Type B pancreatic cell (in vitro differentiated cells): ENCODE data around the gene EYS. TPM values are rescaled to one million over a fixed set of nuclear protein-coding genes. Genes with fewer than 3 reads are reported as not detected.

ENCODE experiments used
- DNase-seq: peaks from one replicate; pipeline ENCODE4 v3.0.0; 2021; ENCODE audit warnings: mixed read lengths; ENCODE audit not compliant: unreplicated experiment; ENCODE audit errors: extremely low spot score
- H3K27ac Mint-ChIP-seq: 2 replicates; pipeline ENCODE4 v1.8.0; 2021; ENCODE audit warnings: mild to moderate bottlenecking, mixed read lengths
- H3K27me3 Mint-ChIP-seq: 2 replicates; pipeline ENCODE4 v1.8.0; 2021; ENCODE audit warnings: mixed read lengths
- H3K36me3 Mint-ChIP-seq: 2 replicates; pipeline ENCODE4 v1.8.0; 2021; ENCODE audit warnings: mixed read lengths
- H3K4me1 Mint-ChIP-seq: one replicate; pipeline ENCODE4 v1.8.0; 2021; ENCODE audit warnings: mixed read lengths; ENCODE audit not compliant: unreplicated experiment
- H3K4me3 Mint-ChIP-seq: 2 replicates; pipeline ENCODE4 v1.8.0; 2021; ENCODE audit warnings: mild to moderate bottlenecking, mixed read lengths
- H3K9me3 Mint-ChIP-seq: 2 replicates; pipeline ENCODE4 v1.8.0; 2021; ENCODE audit warnings: mixed read lengths
- CTCF ChIP-seq: fragments of 200-600 bp; sonication (generic); conservative IDR thresholded peaks from 2 replicates; pipeline ENCODE4 v1.5.0; 2021; ENCODE audit warnings: antibody characterized with exemption, mild to moderate bottlenecking
- total RNA-seq: library from RNA; stranded (reverse); gene quantifications from 2 replicates; pipeline ENCODE4 v1.2.1, GENCODE V29; 2021; ENCODE audit warnings: low replicate concordance

Gene EYS
- total RNA-seq, 1 donor from 2014 or later = 1.5 TPM

- Mint-ChIP-seq H3K27ac (no peak overlapping the region), H3K4me1 (no peaks in the 10 kb centered on the region)
- no peak for DNase-seq
These were observed 1473.3 kb downstream of the EYS start for GRCh38 chr6:64233746-64234145.

GRCh38 chr6:64231928-64232327, 1475.1 kb downstream of the EYS start:
- no peak overlapping the region for H3K27ac Mint-ChIP-seq

More at GRCh38 chr6:64233746-64234145, 1473.3 kb downstream of the EYS start:
- no peaks in the 10 kb centered on the region for H3K36me3 Mint-ChIP-seq
- no peaks in the 10 kb centered on the region for H3K27me3 Mint-ChIP-seq
- no peak for TF ChIP-seq CTCF
- no peak overlapping the region for H3K4me3 Mint-ChIP-seq
- no peaks in the 10 kb centered on the region for H3K9me3 Mint-ChIP-seq

GRCh38 chr6:64230530-64230929, 1476.5 kb downstream of the EYS start:
- Mint-ChIP-seq H3K27ac (no peak overlapping the region), H3K9me3 (no peaks in the 10 kb centered on the region), H3K36me3 (no peaks in the 10 kb centered on the region), H3K4me1 (no peaks in the 10 kb centered on the region), H3K27me3 (no peaks in the 10 kb centered on the region), H3K4me3 (no peak overlapping the region)
- no peak for DNase-seq
- TF ChIP-seq CTCF = no peak

More at GRCh38 chr6:64231928-64232327, 1475.1 kb downstream of the EYS start:
- H3K4me1 Mint-ChIP-seq = no peaks in the 10 kb centered on the region
- no peak overlapping the region for H3K4me3 Mint-ChIP-seq
- no peaks in the 10 kb centered on the region for H3K36me3 Mint-ChIP-seq
- DNase-seq = no peak
- no peaks in the 10 kb centered on the region for H3K27me3 Mint-ChIP-seq
- no peak for TF ChIP-seq CTCF
- H3K9me3 Mint-ChIP-seq = no peaks in the 10 kb centered on the region

GRCh38 chr6:64227863-64228262, 1479.2 kb downstream of the EYS start:
- Mint-ChIP-seq H3K36me3 (no peaks in the 10 kb centered on the region), H3K4me3 (no peak overlapping the region), H3K27me3 (no peaks in the 10 kb centered on the region), H3K4me1 (no peaks in the 10 kb centered on the region), H3K27ac (no peak overlapping the region), H3K9me3 (no peaks in the 10 kb centered on the region)
- no peak for TF ChIP-seq CTCF
- no peak for DNase-seq

GRCh38 chr6:64225503-64225902, 1481.5 kb downstream of the EYS start:
- no peak for TF ChIP-seq CTCF
- Mint-ChIP-seq H3K27me3 (no peaks in the 10 kb centered on the region), H3K4me1 (no peaks in the 10 kb centered on the region), H3K27ac (no peak overlapping the region), H3K36me3 (no peaks in the 10 kb centered on the region), H3K4me3 (no peak overlapping the region), H3K9me3 (no peaks in the 10 kb centered on the region)
- no peak for DNase-seq

- no peaks in the 10 kb centered on the region for H3K9me3 Mint-ChIP-seq
- H3K36me3 Mint-ChIP-seq = no peaks in the 10 kb centered on the region
- TF ChIP-seq CTCF = no peak
- H3K27ac Mint-ChIP-seq = no peak overlapping the region
- H3K4me3 Mint-ChIP-seq = no peak overlapping the region
- H3K27me3 Mint-ChIP-seq = no peaks in the 10 kb centered on the region
- DNase-seq = no peak
- H3K4me1 Mint-ChIP-seq = no peaks in the 10 kb centered on the region
These were observed 1482.2 kb downstream of the EYS start for GRCh38 chr6:64224819-64225218.
